Vagina (tissue), 2 donors: ENCODE measurements around the gene PMM1. TPM values are rescaled to one million over a fixed set of nuclear protein-coding genes. Genes with fewer than 3 reads are reported as not detected.

Experiments used
- DNase-seq, 2 donors: peaks; one replicate each; pipeline ENCODE4 v3.0.0-alpha.2; 2017; ENCODE audit errors: extremely low spot score in 2 of 2
- H3K27ac ChIP-seq: fragments of 200-600 bp; sonication (generic); one replicate; pipeline ENCODE4 v1.5.1; 2019
- H3K27me3 ChIP-seq: fragments of 200-600 bp; sonication (generic); one replicate; pipeline ENCODE4 v1.5.1; 2019
- H3K36me3 ChIP-seq, 2 donors: fragments of 200-600 bp; sonication (generic); one replicate each; pipeline ENCODE4 v1.5.1; 2017 to 2019
- H3K4me1 ChIP-seq: fragments of 200-600 bp; sonication (generic); one replicate; pipeline ENCODE4 v1.5.1; 2019
- H3K4me3 ChIP-seq, 2 donors: fragments of 200-600 bp; sonication (generic); 1 replicate in 1 of 2; 2 replicates in 1 of 2; pipeline ENCODE4 v1.5.1; 2016 to 2019
- H3K9me3 ChIP-seq: fragments of 200-600 bp; sonication (generic); one replicate; pipeline ENCODE4 v1.5.1; 2019
- CTCF ChIP-seq, 3 experiments: fragments of 450-650 bp in 2 of 3; fragments of 200-600 bp in 1 of 3; sonication (generic) in 1 of 3; IDR thresholded peaks; one replicate each; pipeline ENCODE4 v1.5.1; 2017 to 2019; ENCODE audit warnings: antibody characterized with exemption in 3 of 3, mild to moderate bottlenecking in 2 of 3, moderate library complexity in 2 of 3
- POLR2A ChIP-seq, 2 donors: fragments of 450-650 bp; IDR thresholded peaks; one replicate each; pipeline ENCODE4 v1.6.1; 2017; ENCODE audit warnings: antibody characterized with exemption in 2 of 2, mild to moderate bottlenecking in 2 of 2, moderate library complexity in 2 of 2
- POLR2AphosphoS5 ChIP-seq, 2 donors: sonication (generic); formaldehyde crosslinking; IDR thresholded peaks; one replicate each; pipeline ENCODE4 v1.9.0; 2017; ENCODE audit warnings: antibody characterized with exemption in 2 of 2, mild to moderate bottlenecking in 2 of 2, low read depth in 1 of 2; ENCODE audit not compliant: insufficient read depth in 1 of 2
- intact Hi-C: fragments of 100-400 bp; cut with DNase I; formaldehyde crosslinking; loops from one replicate; pipeline ENCODE4 v1.15.1; 2023
- total RNA-seq: library from RNA; depleted of rRNA; stranded (reverse); fragments of >200 nt; gene quantifications from one replicate; pipeline ENCODE4 v1.2.3, GENCODE V29; 2016

Gene PMM1
- total RNA-seq, 1 donor from 2014 or later: 40.8 TPM

GRCh38 chr22:41531715-41532477 is 57.7 kb downstream of the PMM1 start:
- DNase-seq: no peak
- Histone ChIP-seq H3K36me3 (peaks cover 0 to 31% of the 10 kb centered on the region in 2 donors), H3K9me3 (no peaks in the 10 kb centered on the region), H3K4me1 (peaks cover 7% of the 10 kb centered on the region), H3K4me3 (no peak overlapping the region), H3K27ac (no peak overlapping the region), H3K27me3 (no peaks in the 10 kb centered on the region)
- TF ChIP-seq POLR2A (IDR thresholded peaks at IDR 0.05) (no peak), POLR2AphosphoS5 (IDR thresholded peaks at IDR 0.05; ENCODE audit: insufficient read depth in 1 of 2, low read depth in 1 of 2) (no peak), CTCF (IDR thresholded peaks at IDR 0.05) (no peak)
- intact Hi-C loops: no loop called here

- H3K27ac ChIP-seq: no peak overlapping the region
- H3K4me3 ChIP-seq: no peak overlapping the region
- no peaks in the 10 kb centered on the region for H3K9me3 ChIP-seq
- H3K4me1 ChIP-seq: peaks cover 7% of the 10 kb centered on the region
- no peak for DNase-seq
- intact Hi-C loops: no loop called here
- TF ChIP-seq POLR2AphosphoS5 (IDR thresholded peaks at IDR 0.05; ENCODE audit: insufficient read depth in 1 of 2, low read depth in 1 of 2) (no peak), POLR2A (IDR thresholded peaks at IDR 0.05) (no peak), CTCF (IDR thresholded peaks at IDR 0.05) (no peak)
- H3K27me3 ChIP-seq: no peaks in the 10 kb centered on the region
- peaks cover 0 to 36% of the 10 kb centered on the region in 2 donors for H3K36me3 ChIP-seq
Observed at GRCh38 chr22:41530890-41531714, 58.5 kb downstream of the PMM1 start.

- Histone ChIP-seq H3K27ac (no peak overlapping the region), H3K27me3 (no peaks in the 10 kb centered on the region), H3K9me3 (no peaks in the 10 kb centered on the region), H3K4me1 (peaks cover 20% of the 10 kb centered on the region), H3K4me3 (no peak overlapping the region), H3K36me3 (peaks cover 0 to 51% of the 10 kb centered on the region in 2 donors)
- TF ChIP-seq POLR2A (IDR thresholded peaks at IDR 0.05) (no peak), POLR2AphosphoS5 (IDR thresholded peaks at IDR 0.05; ENCODE audit: insufficient read depth in 1 of 2, low read depth in 1 of 2) (no peak), CTCF (IDR thresholded peaks at IDR 0.05) (no peak)
- no peak for DNase-seq
- intact Hi-C loops: no loop called here
Observed at GRCh38 chr22:41528938-41529561, 60.6 kb downstream of the PMM1 start.

- no peaks in the 10 kb centered on the region for H3K27me3 ChIP-seq
- H3K27ac ChIP-seq: no peak overlapping the region
- no peak for DNase-seq
- TF ChIP-seq CTCF (IDR thresholded peaks at IDR 0.05): no peak
- no peak for TF ChIP-seq POLR2AphosphoS5 (IDR thresholded peaks at IDR 0.05; ENCODE audit: insufficient read depth in 1 of 2, low read depth in 1 of 2)
- TF ChIP-seq POLR2A (IDR thresholded peaks at IDR 0.05): no peak
- intact Hi-C loops: no loop called here
- H3K4me3 ChIP-seq: no peak overlapping the region
- H3K9me3 ChIP-seq: no peaks in the 10 kb centered on the region
- peaks cover 17% of the 10 kb centered on the region for H3K4me1 ChIP-seq
- peaks cover 0 to 51% of the 10 kb centered on the region in 2 donors for H3K36me3 ChIP-seq
Observed at GRCh38 chr22:41528132-41528766, 61.4 kb downstream of the PMM1 start.

Other genes with a start within 250 kb of the PMM1 start
- 12.0 TPM for gene TEF, start 207.9 kb downstream of the PMM1 start, total RNA-seq
- gene TOB2, start 143.0 kb downstream of the PMM1 start, total RNA-seq: 34.9 TPM
- 35.4 TPM for gene PHF5A, start 121.1 kb downstream of the PMM1 start, total RNA-seq
- gene ACO2, start 120.7 kb downstream of the PMM1 start, total RNA-seq: 78.6 TPM
- 21.4 TPM for gene POLR3H, start 45.4 kb downstream of the PMM1 start, total RNA-seq
- gene CSDC2, start 28.8 kb downstream of the PMM1 start, total RNA-seq: 29.7 TPM
- 20.6 TPM for gene DESI1, start 31.2 kb upstream of the PMM1 start, total RNA-seq
- 158 TPM for gene XRCC6, start 31.5 kb upstream of the PMM1 start, total RNA-seq
- gene SNU13, start 99.0 kb upstream of the PMM1 start, total RNA-seq: 113 TPM
- 6.4 TPM for gene MEI1, start 109.7 kb upstream of the PMM1 start, total RNA-seq
- gene CCDC134, start 210.8 kb upstream of the PMM1 start, total RNA-seq: 8.8 TPM
- gene SREBF2, start 243.3 kb upstream of the PMM1 start, total RNA-seq: 98.0 TPM